Ovary (tissue), 3 donors: ENCODE measurements around the gene USP1.

ENCODE experiments used
- CTCF ChIP-seq, 3 donors: fragments of 450-650 bp in 2 of 3; fragments of 200-600 bp in 1 of 3; IDR thresholded peaks; one replicate each; pipeline versions ENCODE4 v1.5.1 to v1.8.0; 2016 to 2022; ENCODE audit warnings: antibody characterized with exemption in 3 of 3, mild to moderate bottlenecking in 1 of 3
- EP300 ChIP-seq: sonication (generic); formaldehyde crosslinking; IDR thresholded peaks from one replicate; pipeline ENCODE4 v1.6.1; 2017; ENCODE audit warnings: antibody characterized with exemption
- POLR2A ChIP-seq: fragments of 450-650 bp; IDR thresholded peaks from one replicate; pipeline ENCODE4 v1.6.1; 2017; ENCODE audit warnings: antibody characterized with exemption, mild to moderate bottlenecking, moderate library complexity
- donor health status: DM: no; HTN: no; CAD: no.

- TF ChIP-seq CTCF (IDR thresholded peaks at IDR 0.05) (no peak), POLR2A (no peak), EP300 (no peak)
These were observed 21.1 kb downstream of the USP1 start for GRCh38 chr1:62457955-62458354.
